LNCaP clone FGC (cell line): ENCODE data around the gene PIH1D1.

ENCODE experiments used
- DNase-seq: peaks from one replicate; pipeline ENCODE4 v3.0.0-alpha.2; 2011; ENCODE audit warnings: low read depth
- H3K4me3 ChIP-seq: 2 replicates; pipeline ENCODE4 v1.5.1; 2011; ENCODE audit warnings: mild to moderate bottlenecking, low read depth, low read length, control low read depth
- CTCF ChIP-seq: IDR thresholded peaks from 2 replicates; pipeline ENCODE4 v1.5.1; 2012; ENCODE audit warnings: mild to moderate bottlenecking; ENCODE audit not compliant: control insufficient read depth, insufficient read depth; ENCODE audit errors: extremely low read depth

Gene PIH1D1

GRCh38 chr19:49427855-49428546 lies 23.6 kb downstream of the PIH1D1 start:
- TF ChIP-seq CTCF: no peak
- DNase-seq: no peak
- H3K4me3 ChIP-seq: no peak overlapping the region

GRCh38 chr19:49427339-49427738 lies 24.3 kb downstream of the PIH1D1 start:
- no peak for DNase-seq
- H3K4me3 ChIP-seq: no peak overlapping the region
- no peak for TF ChIP-seq CTCF

GRCh38 chr19:49425922-49426592 lies 25.6 kb downstream of the PIH1D1 start:
- TF ChIP-seq CTCF: no peak
- DNase-seq: no peak
- no peak overlapping the region for H3K4me3 ChIP-seq

GRCh38 chr19:49425178-49425577 lies 26.4 kb downstream of the PIH1D1 start, which contains the start of gene GFY:
Gene GFY, plus strand, starts transcription at chr19:49425388. Its CDS starts 1,043 bp downstream, at chr19:49426431.
- no peak within 1 kb of the TSS for H3K4me3 ChIP-seq
- no peak for DNase-seq
- TF ChIP-seq CTCF: no peak

GRCh38 chr19:49423985-49424303 lies 27.7 kb downstream of the PIH1D1 start:
- no peak for TF ChIP-seq CTCF
- H3K4me3 ChIP-seq: no peak overlapping the region
- no peak for DNase-seq

GRCh38 chr19:49423071-49423984 lies 28.3 kb downstream of the PIH1D1 start, which contains the start of gene PTH2:
Gene PTH2, minus strand, starts transcription at chr19:49423441. Its CDS starts 102 bp downstream, at chr19:49423339.
- no peak for TF ChIP-seq CTCF
- DNase-seq: no peak
- no peak within 1 kb of the TSS for H3K4me3 ChIP-seq
